Measurements from ENCODE around the gene UQCRQ. TPM values are rescaled to one million over a fixed set of nuclear protein-coding genes. Genes with fewer than 3 reads are reported as not detected.

The UQCRQ gene
- total and polyA plus RNA-seq, 4 donors, result 62.5 to 2,326 (median 326) TPM

GRCh38 chr5:132821350-132821749 is 45.1 kb upstream of the UQCRQ start:
- DNase-seq (ENCODE audit: low spot score), result no peak

GRCh38 chr5:132821791-132822190 is 44.7 kb upstream of the UQCRQ start:
- H3K4me1 ChIP-seq (ENCODE audit: control insufficient read depth in 4 of 4, insufficient read depth in 4 of 4, low read length in 3 of 4), result peaks cover 0 to 14% (median 9%) of the 10 kb centered on the region in 4 donors
- H3K9ac ChIP-seq (ENCODE audit: low read depth in 1 of 2, low read length in 2 of 2), result no peak overlapping the region
- H3K4me3 ChIP-seq (ENCODE audit: low read depth in 1 of 3, low read length in 3 of 3), result no peak overlapping the region
- H3K36me3 ChIP-seq (ENCODE audit: control insufficient read depth in 4 of 4, insufficient read depth in 3 of 4, low read depth in 1 of 4, low read length in 3 of 4), result peaks cover 11 to 22% (median 15%) of the 10 kb centered on the region in 4 donors
- H3K27me3 ChIP-seq (ENCODE audit: control insufficient read depth in 4 of 4, insufficient read depth in 4 of 4, low read length in 3 of 4), result no peaks in the 10 kb centered on the region
- H3K27ac ChIP-seq (ENCODE audit: low read depth in 1 of 2, low read length in 2 of 2), result peak overlapping the region; percentile 3 to 32
- no peaks in the 10 kb centered on the region for H3K9me3 ChIP-seq (ENCODE audit: control insufficient read depth in 4 of 4, low read length in 3 of 4)
- WGBS, result 36% methylated on average over 1 of the region's 1 CpG
- no peak for DNase-seq (ENCODE audit: low spot score)
- TF ChIP-seq FOXA1 (IDR thresholded peaks at IDR 0.05) (no peak), REST (IDR thresholded peaks at IDR 0.05) (no peak), YY1 (IDR thresholded peaks at IDR 0.05) (no peak), RAD21 (IDR thresholded peaks at IDR 0.05) (peak; percentile 11 to 49), JUND (IDR thresholded peaks at IDR 0.05) (peak in 1 of 2 donors; percentile 29), SP1 (IDR thresholded peaks at IDR 0.05) (peak; percentile 19), RXRA (IDR thresholded peaks at IDR 0.05) (peak in 1 of 2 donors; percentile 10), FOXA2 (IDR thresholded peaks at IDR 0.05) (peak; percentile 62), GABPA (IDR thresholded peaks at IDR 0.05 in 1 of 2, conservative IDR thresholded peaks at IDR 0.05 in 1 of 2) (no peak), NR2F2 (IDR thresholded peaks at IDR 0.05) (peak; percentile 12), CTCF (IDR thresholded peaks at IDR 0.05; ENCODE audit: low read depth, low read length, missing input control) (no peak), HNF4A (conservative IDR thresholded peaks at IDR 0.05) (no peak), ATF3 (IDR thresholded peaks at IDR 0.05) (no peak)

More at GRCh38 chr5:132821350-132821749, 45.1 kb upstream of the UQCRQ start:
- peaks cover 0 to 11% (median 7%) of the 10 kb centered on the region in 4 donors for H3K4me1 ChIP-seq (ENCODE audit: control insufficient read depth in 4 of 4, insufficient read depth in 4 of 4, low read length in 3 of 4)
- peaks cover 11 to 22% (median 15%) of the 10 kb centered on the region in 4 donors for H3K36me3 ChIP-seq (ENCODE audit: control insufficient read depth in 4 of 4, insufficient read depth in 3 of 4, low read depth in 1 of 4, low read length in 3 of 4)
- no peak for TF ChIP-seq RAD21 (IDR thresholded peaks at IDR 0.05)
- TF ChIP-seq GABPA (IDR thresholded peaks at IDR 0.05 in 1 of 2, conservative IDR thresholded peaks at IDR 0.05 in 1 of 2), result no peak
- no peak for TF ChIP-seq YY1 (IDR thresholded peaks at IDR 0.05)
- TF ChIP-seq CTCF (IDR thresholded peaks at IDR 0.05; ENCODE audit: low read depth, low read length, missing input control), result no peak
- TF ChIP-seq HNF4A (conservative IDR thresholded peaks at IDR 0.05), result no peak
- TF ChIP-seq FOXA2 (IDR thresholded peaks at IDR 0.05), result no peak
- no peak for TF ChIP-seq MAX (IDR thresholded peaks at IDR 0.05)
- no peak for TF ChIP-seq JUND (IDR thresholded peaks at IDR 0.05)
- no peak for TF ChIP-seq SP1 (IDR thresholded peaks at IDR 0.05)
- TF ChIP-seq ZBTB33 (IDR thresholded peaks at IDR 0.05), result no peak
- TF ChIP-seq EGR1 (IDR thresholded peaks at IDR 0.05; ENCODE audit: low read depth in 2 of 2), result no peak
- no peak for TF ChIP-seq HNF4G (IDR thresholded peaks at IDR 0.05)
- 86% methylated on average over 3 of the region's 3 CpGs for WGBS
- no peak overlapping the region for H3K4me3 ChIP-seq (ENCODE audit: low read depth in 1 of 3, low read length in 3 of 3)
- H3K27ac ChIP-seq (ENCODE audit: low read depth in 1 of 2, low read length in 2 of 2), result peak overlapping the region; percentile 3 to 32
- H3K27me3 ChIP-seq (ENCODE audit: control insufficient read depth in 4 of 4, insufficient read depth in 4 of 4, low read length in 3 of 4), result no peaks in the 10 kb centered on the region
- no peaks in the 10 kb centered on the region for H3K9me3 ChIP-seq (ENCODE audit: control insufficient read depth in 4 of 4, low read length in 3 of 4)
- no peak overlapping the region for H3K9ac ChIP-seq (ENCODE audit: low read depth in 1 of 2, low read length in 2 of 2)
